GM12801 (cell line): Measurements from ENCODE around the gene ANKRD53.

Source experiments
- CTCF ChIP-seq: IDR thresholded peaks from one replicate; pipeline ENCODE4 v1.5.1; 2011; ENCODE audit warnings: control low read depth; ENCODE audit not compliant: insufficient read length; ENCODE audit errors: extremely low read depth

The ANKRD53 gene

GRCh38 chr2:71005271-71006202, 27.1 kb downstream of the ANKRD53 start:
- TF ChIP-seq CTCF, result no peak

DNA sequence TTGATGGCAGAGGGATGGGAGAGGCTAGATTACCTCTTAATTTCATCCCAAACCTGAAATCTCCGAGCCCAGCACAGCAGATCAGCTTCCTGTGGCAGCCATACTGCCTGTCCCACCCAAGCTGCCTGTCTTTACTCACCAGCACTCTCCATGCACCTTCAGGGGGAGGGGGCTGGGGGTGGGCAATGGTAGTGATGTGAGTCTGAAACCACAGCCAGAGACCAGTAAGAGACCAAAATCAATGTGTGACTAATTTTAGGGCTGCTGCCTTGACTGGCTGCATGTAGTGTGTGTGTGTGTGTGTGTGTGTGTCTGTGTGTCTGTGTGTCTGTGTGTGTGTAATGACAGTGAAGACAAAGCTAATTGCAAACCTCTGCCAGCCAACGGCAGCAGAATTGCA, 27.9 kb downstream of the ANKRD53 start:
- no peak for TF ChIP-seq CTCF

DNA sequence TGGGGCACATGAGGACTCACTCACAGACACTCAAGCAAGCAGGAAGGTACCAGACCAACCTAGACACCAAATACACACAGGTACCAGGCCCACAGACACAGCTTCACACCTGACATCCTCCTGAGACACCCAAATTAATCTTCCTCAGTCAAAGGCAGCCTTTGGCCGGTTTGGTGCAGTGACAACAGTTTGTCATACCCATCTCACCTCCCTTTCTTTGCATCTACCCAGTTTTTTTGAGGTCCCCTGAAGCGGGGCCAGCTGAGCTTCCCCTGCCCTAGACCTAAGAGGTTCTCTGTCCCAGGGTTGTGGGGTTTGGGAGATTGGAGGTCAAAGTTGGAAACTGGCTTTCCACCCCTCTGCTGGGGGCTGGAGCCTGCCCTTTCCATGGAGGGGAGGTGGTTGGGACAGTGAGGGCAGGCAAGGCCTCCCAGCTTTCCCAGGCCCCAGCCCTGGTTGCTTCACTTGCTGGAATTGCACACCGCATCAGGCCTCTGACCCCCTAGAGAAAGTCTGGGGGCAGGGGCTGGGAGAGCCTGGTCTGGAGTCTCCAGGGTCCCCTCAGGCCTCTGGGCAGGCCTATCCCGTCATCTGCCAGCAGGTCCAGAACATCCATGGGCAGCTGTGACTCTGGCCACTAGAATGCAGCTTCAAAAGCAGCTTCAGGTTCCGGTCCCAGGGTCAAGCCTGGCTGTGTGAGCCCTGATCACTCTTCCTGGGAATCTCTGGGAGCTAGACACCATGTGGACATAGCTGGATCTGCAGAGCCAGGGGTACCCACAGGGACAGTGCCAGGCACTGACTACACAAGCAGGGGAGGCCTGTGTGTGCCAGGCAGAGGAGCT, 28.7 kb downstream of the ANKRD53 start:
- no peak for TF ChIP-seq CTCF

GRCh38 chr2:71008342-71008741, 29.9 kb downstream of the ANKRD53 start:
- no peak for TF ChIP-seq CTCF

DNA sequence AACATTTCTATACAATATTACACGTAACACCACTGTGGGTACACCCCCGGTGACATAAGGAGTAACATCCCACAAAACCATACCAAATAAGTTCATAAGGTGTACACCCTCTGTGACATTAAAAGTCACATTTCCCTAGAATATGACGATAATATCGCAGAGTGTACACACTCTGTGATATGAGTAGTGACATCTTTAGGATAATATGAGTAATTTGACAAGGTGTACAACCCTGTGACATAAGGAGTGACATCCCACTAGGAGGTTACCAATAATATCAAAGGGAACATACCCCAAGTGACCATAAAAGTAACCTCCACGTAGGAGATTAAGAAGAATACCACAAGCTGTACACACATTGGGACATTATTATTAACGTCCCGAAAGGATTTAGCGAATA, 40.2 kb downstream of the ANKRD53 start:
- TF ChIP-seq CTCF, result no peak
